NCI-H446 treated with DMSO at 0.1 percent for 48 hours (cell line): ENCODE measurements around the gene P2RX3.
A peak's percentile ranks its signal among the peaks of the same experiment; 100 is the strongest.
"Not testable (repeated sequence)": the region's sequence is repeated elsewhere in the genome, so short reads cannot be mapped to it uniquely, and the experiment has no call there.

Experiments used
- DNase-seq: peaks from one replicate; lab custom pipeline; 2025; lab: John Stamatoyannopoulos, UW

P2RX3 gene

GRCh38 chr11:57338142-57338541 lies at the start of gene P2RX3:
Gene P2RX3 (plus strand): TSS chr11:57338352. CDS start chr11:57338551, 199 bp downstream.
- no peak for DNase-seq

- DNase-seq: no peak
Observed at GRCh38 chr11:57288771-57289579, 49.2 kb upstream of the P2RX3 start.

- no peak for DNase-seq
Observed at GRCh38 chr11:57290288-57290687, 47.9 kb upstream of the P2RX3 start.

- DNase-seq: peak; percentile 61
Observed at GRCh38 chr11:57294225-57295131, 43.7 kb upstream of the P2RX3 start.

GRCh38 chr11:57296205-57296604 lies 41.9 kb upstream of the P2RX3 start:
- not testable (repeated sequence) for DNase-seq

- DNase-seq: no peak
Observed at GRCh38 chr11:57297221-57297620, 40.9 kb upstream of the P2RX3 start.

- DNase-seq: no peak
Observed at GRCh38 chr11:57299150-57299737, 38.9 kb upstream of the P2RX3 start.

GRCh38 chr11:57300785-57301184 lies 37.4 kb upstream of the P2RX3 start:
- no peak for DNase-seq

- no peak for DNase-seq
Observed at GRCh38 chr11:57301711-57302423, 36.3 kb upstream of the P2RX3 start.

GRCh38 chr11:57302489-57302888 lies 35.7 kb upstream of the P2RX3 start:
- DNase-seq: no peak

GRCh38 chr11:57303280-57303989 lies 34.7 kb upstream of the P2RX3 start:
- DNase-seq: no peak

- DNase-seq: peak; percentile 8
Observed at GRCh38 chr11:57303990-57304579, 34.1 kb upstream of the P2RX3 start.

GRCh38 chr11:57305523-57305922 lies 32.6 kb upstream of the P2RX3 start:
- no peak for DNase-seq

GRCh38 chr11:57306161-57306876 lies 31.8 kb upstream of the P2RX3 start:
- peak; percentile 5 for DNase-seq

- no peak for DNase-seq
Observed at GRCh38 chr11:57306940-57307565, 31.1 kb upstream of the P2RX3 start.

GRCh38 chr11:57307666-57308270 lies 30.4 kb upstream of the P2RX3 start:
- no peak for DNase-seq

- DNase-seq: no peak
Observed at GRCh38 chr11:57308426-57309060, 29.6 kb upstream of the P2RX3 start.
